Measurements from ENCODE around the gene KIF4A. TPM values are rescaled to one million over a fixed set of nuclear protein-coding genes. Genes with fewer than 3 reads are reported as not detected.
"Not testable (repeated sequence)": the region's sequence is repeated elsewhere in the genome, so short reads cannot be mapped to it uniquely, and the experiment has no call there.

The KIF4A gene
- total RNA-seq, 2 donors from 2014 or later, result not detected

DNA sequence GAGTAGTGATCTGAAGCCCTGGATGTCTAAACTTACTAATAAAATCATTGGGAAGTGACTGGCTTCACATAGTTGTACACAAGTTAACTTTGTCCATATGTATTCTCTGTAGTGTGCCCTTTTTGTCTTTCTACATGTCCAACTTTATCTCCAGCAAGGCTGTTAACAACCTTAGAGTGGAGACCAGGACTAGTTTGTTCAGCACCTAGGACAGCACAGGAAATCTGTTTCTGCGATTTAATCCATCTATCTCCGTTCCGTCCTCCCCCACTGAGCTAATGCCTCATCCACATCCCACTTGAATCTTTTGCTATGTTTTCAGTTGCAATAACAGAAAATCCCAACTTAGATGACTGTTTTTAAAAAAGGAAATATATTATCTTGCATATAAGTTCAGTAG is 25.1 kb upstream of the KIF4A start:
- WGBS, 2 donors, result 44 to 67% methylated on average over 3 of the region's 3 CpGs
- no peaks in the 10 kb centered on the region for H3K9me3 ChIP-seq
- no peak for TF ChIP-seq CTCF (IDR thresholded peaks at IDR 0.05)
- no peak overlapping the region for H3K27ac ChIP-seq
- H3K4me3 ChIP-seq, result no peak overlapping the region
- no peaks in the 10 kb centered on the region for H3K36me3 ChIP-seq (replicated peaks in 1 of 2; ENCODE audit: insufficient read depth in 1 of 2, low read depth in 2 of 2)
- no peaks in the 10 kb centered on the region for H3K27me3 ChIP-seq
- DNase-seq, result no peak
- no peak for ATAC-seq
- intact Hi-C loops (cut with DNase I), result no loop called here
- no peaks in the 10 kb centered on the region for H3K4me1 ChIP-seq

DNA sequence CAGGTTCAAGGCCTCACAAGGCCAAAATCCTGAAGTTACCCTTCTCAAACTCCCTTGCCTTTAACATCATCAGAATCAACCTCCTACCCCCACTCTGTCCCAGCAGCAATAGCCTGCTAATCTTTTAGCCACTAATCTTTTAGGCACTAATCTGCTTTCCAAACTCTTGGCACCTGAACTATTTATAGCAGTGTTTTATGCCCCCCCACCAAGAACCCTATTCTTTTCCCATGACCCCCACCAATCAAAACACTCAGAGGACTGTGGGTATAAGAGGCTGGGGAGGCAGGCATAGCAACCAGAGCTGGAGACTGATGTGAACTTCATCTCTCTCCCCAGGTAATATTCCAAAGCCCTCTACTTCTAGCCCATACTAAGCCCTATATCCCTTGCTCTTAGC is 21.9 kb upstream of the KIF4A start, which contains the start of gene ARR3:
Gene ARR3 (plus strand): TSS at position 301 of the 400 bp plus-strand sequence. CDS start 1,052 bp downstream, outside the sequence.
- no peak within 1 kb of the TSS for H3K27ac ChIP-seq
- DNase-seq, result no peak
- no peaks in the 10 kb centered on the region for H3K36me3 ChIP-seq (replicated peaks in 1 of 2; ENCODE audit: insufficient read depth in 1 of 2, low read depth in 2 of 2)
- intact Hi-C loops (cut with DNase I), result no loop called here
- no peak within 1 kb of the TSS for H3K4me3 ChIP-seq
- no peaks in the 10 kb centered on the region for H3K27me3 ChIP-seq
- ATAC-seq, result no peak
- TF ChIP-seq POLR2A (IDR thresholded peaks at IDR 0.05), result no peak
- no peak for TF ChIP-seq CTCF (IDR thresholded peaks at IDR 0.05)
- H3K4me1 ChIP-seq, result no peaks in the 10 kb centered on the region
- H3K9me3 ChIP-seq, result no peaks in the 10 kb centered on the region

- WGBS, 2 donors, result 74 to 82% methylated on average over 5 to 7 of the region's 7 CpGs
- ATAC-seq; H3K36me3 ChIP-seq (replicated peaks in 1 of 2; ENCODE audit: insufficient read depth in 1 of 2, low read depth in 2 of 2); H3K9me3 ChIP-seq; H3K27me3 ChIP-seq; H3K27ac ChIP-seq; H3K4me3 ChIP-seq; intact Hi-C loops (cut with DNase I); H3K4me1 ChIP-seq; DNase-seq: not testable (repeated sequence)
These were observed 15.9 kb upstream of the KIF4A start for GRCh38 chrX:70274029-70274428.

DNA sequence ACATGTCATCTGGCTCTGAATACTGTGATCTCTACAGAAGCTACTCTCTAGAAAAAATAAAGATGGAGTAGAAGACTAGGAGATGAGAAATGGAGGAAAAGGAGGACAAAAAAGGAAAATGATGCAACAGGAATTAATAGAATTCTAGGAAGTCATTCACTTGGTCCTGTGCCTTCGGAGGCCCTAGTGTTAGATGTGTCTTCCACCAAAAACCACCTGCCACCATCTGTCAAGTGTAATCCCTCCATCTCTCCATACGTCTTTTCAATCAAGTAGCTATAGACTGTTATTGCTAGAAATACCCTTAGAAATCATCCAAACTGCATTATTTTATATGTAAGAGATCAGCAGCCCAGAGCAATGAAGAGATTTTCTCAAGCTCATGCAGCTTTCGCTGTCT is 10.8 kb upstream of the KIF4A start:
- Histone ChIP-seq H3K4me3 (no peak overlapping the region), H3K27ac (no peak overlapping the region), H3K36me3 (replicated peaks in 1 of 2; ENCODE audit: insufficient read depth in 1 of 2, low read depth in 2 of 2) (no peaks in the 10 kb centered on the region), H3K4me1 (no peaks in the 10 kb centered on the region), H3K27me3 (no peaks in the 10 kb centered on the region), H3K9me3 (no peaks in the 10 kb centered on the region)
- intact Hi-C loops (cut with DNase I), result no loop called here
- no peak for DNase-seq
- WGBS, 2 donors, result 74 to 98% methylated on average over 3 of the region's 3 CpGs
- ATAC-seq, result no peak
- no peak for TF ChIP-seq POLR2A (IDR thresholded peaks at IDR 0.05)
- TF ChIP-seq CTCF (IDR thresholded peaks at IDR 0.05), result no peak

GRCh38 chrX:70280573-70280972 is 9.3 kb upstream of the KIF4A start:
- ATAC-seq (no peak), DNase-seq (no peak)
- Histone ChIP-seq H3K4me1 (no peaks in the 10 kb centered on the region), H3K27me3 (no peaks in the 10 kb centered on the region), H3K9me3 (no peaks in the 10 kb centered on the region), H3K4me3 (no peak overlapping the region), H3K27ac (no peak overlapping the region), H3K36me3 (replicated peaks in 1 of 2; ENCODE audit: insufficient read depth in 1 of 2, low read depth in 2 of 2) (no peaks in the 10 kb centered on the region)
- WGBS, 2 donors, result 83 to 100% methylated on average over 2 of the region's 3 CpGs
- TF ChIP-seq CTCF (IDR thresholded peaks at IDR 0.05), result no peak
- no peak for TF ChIP-seq POLR2A (IDR thresholded peaks at IDR 0.05)
- intact Hi-C loops (cut with DNase I), result no loop called here
